TTC549 (cell line): ENCODE data around the gene AUP1.
"Not testable (repeated sequence)": the region's sequence is repeated elsewhere in the genome, so short reads cannot be mapped to it uniquely, and the experiment has no call there.

Source experiments
- FAIRE-seq: peaks from 2 replicates; lab custom pipeline; 2012; peaks lifted over from hg19 to GRCh38; lab: Jason Lieb, UNC

AUP1 gene

GRCh38 chr2:74529357-74530238, at the start of gene AUP1, which contains the start of gene HTRA2:
AUP1 (minus strand) TSS chr2:74529706; CDS start chr2:74529629, 77 bp downstream.
HTRA2 (plus strand) TSS chr2:74529933; CDS start chr2:74530007, 74 bp downstream.
- peak; percentile 90 for FAIRE-seq

- FAIRE-seq: no peak
Observed at GRCh38 chr2:74578408-74578807, 48.9 kb upstream of the AUP1 start.

GRCh38 chr2:74577448-74577847, 47.9 kb upstream of the AUP1 start:
- no peak for FAIRE-seq

GRCh38 chr2:74576863-74577229, 47.3 kb upstream of the AUP1 start:
- no peak for FAIRE-seq

- FAIRE-seq: no peak
Observed at GRCh38 chr2:74576211-74576862, 46.8 kb upstream of the AUP1 start.

- FAIRE-seq: no peak
Observed at GRCh38 chr2:74575320-74575719, 45.8 kb upstream of the AUP1 start.

GRCh38 chr2:74573747-74574562, 44.4 kb upstream of the AUP1 start:
- no peak for FAIRE-seq

- FAIRE-seq: no peak
Observed at GRCh38 chr2:74572178-74572925, 42.8 kb upstream of the AUP1 start.

- FAIRE-seq: no peak
Observed at GRCh38 chr2:74571058-74571457, 41.6 kb upstream of the AUP1 start.

GRCh38 chr2:74569686-74570085, 40.2 kb upstream of the AUP1 start:
- no peak for FAIRE-seq

- no peak for FAIRE-seq
Observed at GRCh38 chr2:74567881-74568280, 38.4 kb upstream of the AUP1 start.

GRCh38 chr2:74566754-74567085, 37.2 kb upstream of the AUP1 start:
- FAIRE-seq: no peak

- no peak for FAIRE-seq
Observed at GRCh38 chr2:74566076-74566753, 36.7 kb upstream of the AUP1 start.

- no peak for FAIRE-seq
Observed at GRCh38 chr2:74564222-74564621, 34.7 kb upstream of the AUP1 start.

GRCh38 chr2:74562126-74562775, 32.7 kb upstream of the AUP1 start:
- no peak for FAIRE-seq

- not testable (repeated sequence) for FAIRE-seq
Observed at GRCh38 chr2:74561022-74561421, 31.5 kb upstream of the AUP1 start.

GRCh38 chr2:74560591-74560990, 31.1 kb upstream of the AUP1 start:
- no peak for FAIRE-seq

GRCh38 chr2:74559912-74560311, 30.4 kb upstream of the AUP1 start:
- FAIRE-seq: no peak

GRCh38 chr2:74558284-74559230, 29.1 kb upstream of the AUP1 start:
- FAIRE-seq: no peak

- FAIRE-seq: no peak
Observed at GRCh38 chr2:74556831-74557370, 27.4 kb upstream of the AUP1 start.
